Limb (tissue), 2 donors: Measurements from ENCODE around the gene PLA2G1B.

Source experiments
- DNase-seq, 2 donors: peaks; one replicate each; pipeline ENCODE4 v3.0.0-alpha.2; 2016; ENCODE audit errors: extremely low spot score in 2 of 2

PLA2G1B gene

GRCh38 chr12:120328228-120328627 is 649 bp upstream of the PLA2G1B start:
- no peak for DNase-seq

GRCh38 chr12:120324841-120325417 is 2.6 kb downstream of the PLA2G1B start:
- no peak for DNase-seq

- DNase-seq, result no peak
Observed at GRCh38 chr12:120323772-120324171, 3.8 kb downstream of the PLA2G1B start.

GRCh38 chr12:120321382-120322202 is 6.0 kb downstream of the PLA2G1B start:
- no peak for DNase-seq

- peak; percentile 99 to 100 for DNase-seq
Observed at GRCh38 chr12:120317224-120318105, 10.1 kb downstream of the PLA2G1B start.

GRCh38 chr12:120316798-120317223 is 10.8 kb downstream of the PLA2G1B start:
- DNase-seq, result no peak

GRCh38 chr12:120314220-120314619 is 13.4 kb downstream of the PLA2G1B start:
- no peak for DNase-seq

GRCh38 chr12:120301962-120302815 is 25.4 kb downstream of the PLA2G1B start, which contains the start of gene SIRT4:
Gene SIRT4 (plus strand): TSS chr12:120302321. CDS start chr12:120303562, 1,241 bp downstream.
- DNase-seq, result peak; percentile 90 to 96

GRCh38 chr12:120292661-120293531 is 34.7 kb downstream of the PLA2G1B start, which contains the start of gene RNU4-1:
Gene RNU4-1 (minus strand): TSS chr12:120293237.
- DNase-seq, result peak; percentile 82 to 89

GRCh38 chr12:120292411-120292660 is 35.2 kb downstream of the PLA2G1B start:
- no peak for DNase-seq

GRCh38 chr12:120290609-120291305 is 36.8 kb downstream of the PLA2G1B start:
- peak in 1 of 2 donors; percentile 53 for DNase-seq

- DNase-seq, result no peak
Observed at GRCh38 chr12:120287491-120287890, 40.1 kb downstream of the PLA2G1B start.

- DNase-seq, result no peak
Observed at GRCh38 chr12:120286768-120287490, 40.6 kb downstream of the PLA2G1B start.

GRCh38 chr12:120284381-120284780 is 43.2 kb downstream of the PLA2G1B start:
- DNase-seq, result no peak

- no peak for DNase-seq
Observed at GRCh38 chr12:120283318-120283717, 44.3 kb downstream of the PLA2G1B start.

GRCh38 chr12:120278137-120279069 is 49.2 kb downstream of the PLA2G1B start:
- no peak for DNase-seq

- DNase-seq, result no peak
Observed at GRCh38 chr12:120276734-120277133, 50.8 kb downstream of the PLA2G1B start.
